ENCODE data around the gene CRIP1. TPM values are rescaled to one million over a fixed set of nuclear protein-coding genes. Genes with fewer than 3 reads are reported as not detected.

The CRIP1 gene
- total and polyA plus RNA-seq, 10 of the 15 experiments (the other 5 are each of a cell fraction or from before 2014, with no cell fraction given), result 66.8 to 259 (median 154) TPM

- TF ChIP-seq CUX1 (IDR thresholded peaks at IDR 0.05; ENCODE audit: insufficient replicate concordance, low read depth, low read length) (no peak), HCFC1 (IDR thresholded peaks at IDR 0.05; ENCODE audit: low read length) (no peak), CHD1 (IDR thresholded peaks at IDR 0.05; ENCODE audit: low read depth, low read length) (no peak), CHD2 (IDR thresholded peaks at IDR 0.05; ENCODE audit: borderline replicate concordance, low read depth, low read length) (no peak)
These were observed 4.1 kb upstream of the CRIP1 start (continued) for GRCh38 chr14:105482486-105483110.

GRCh38 chr14:105483300-105484068 lies 3.2 kb upstream of the CRIP1 start:
- ATAC-seq (no peak), DNase-seq (ENCODE audit: low read depth, low spot score) (no peak), FAIRE-seq (no peak)
- 53% methylated on average over 12 of the region's 18 CpGs for WGBS (ENCODE audit: insufficient coverage, insufficient replicate concordance, low lambda C conversion rate, missing lambda C conversion rate)
- H3K4me3 ChIP-seq, result no peak overlapping the region
- H2AFZ ChIP-seq (ENCODE audit: control insufficient read depth, low read depth, low read length), result no peak overlapping the region
- no peak overlapping the region for H3K27ac ChIP-seq (ENCODE audit: control insufficient read depth, insufficient read depth)
- H3K9me3 ChIP-seq (replicated peaks; ENCODE audit: control insufficient read depth, insufficient read depth, low read length), result no peaks in the 10 kb centered on the region
- peaks cover 3% of the 10 kb centered on the region for H3K79me2 ChIP-seq (ENCODE audit: control insufficient read depth, insufficient read depth, low read length)
- no TSS peak for BruUV-seq (replicated peaks)
- intact Hi-C loops (cut with micrococcal nuclease; ENCODE audit: unreplicated experiment), result loop anchor here (10.0 kb wide), 1 partner anchor 419 kb away; the partner anchor contains the start of gene GPR132
- H3K4me2 ChIP-seq (ENCODE audit: control insufficient read depth, insufficient read depth), result no peak overlapping the region
- H3K4me1 ChIP-seq (ENCODE audit: control insufficient read depth, insufficient read depth, low read length), result peaks cover 32% of the 10 kb centered on the region
- no peaks in the 10 kb centered on the region for H4K20me1 ChIP-seq (ENCODE audit: control insufficient read depth, insufficient read depth)
- H3K36me3 ChIP-seq (ENCODE audit: control insufficient read depth in 2 of 2, insufficient read depth in 2 of 2, low read length in 1 of 2), result no peaks in the 10 kb centered on the region
- no peaks in the 10 kb centered on the region for H3K27me3 ChIP-seq (replicated peaks in 1 of 2; ENCODE audit: control insufficient read depth in 2 of 2, insufficient read depth in 2 of 2, low read length in 1 of 2)
- ChIA-PET POLR2A (no interaction called here), SMC1A (ENCODE audit: uncharacterized antibody, unreplicated experiment) (no interaction called here), CTCF (interaction anchor here (0.6 to 2.9 kb wide), 2 partner anchors 45 to 124 kb away, joined by 3 to 18 read pairs; no protein-coding TSS in a partner anchor), RAD21 (ENCODE audit: unreplicated experiment) (no interaction called here)
- in situ Hi-C loops (cut with MboI), result no loop called here
- H3K9ac ChIP-seq (ENCODE audit: control insufficient read depth, insufficient read depth, low read length), result no peak overlapping the region
- no peak for TF ChIP-seq BACH1 (IDR thresholded peaks at IDR 0.05; ENCODE audit: borderline replicate concordance)
- TF ChIP-seq RELB (IDR thresholded peaks at IDR 0.05; ENCODE audit: low read depth), result no peak
- no peak for TF ChIP-seq NFYB (IDR thresholded peaks at IDR 0.05; ENCODE audit: insufficient read depth, low read depth, low read length)
- no peak for TF ChIP-seq HSF1 (IDR thresholded peaks at IDR 0.05; ENCODE audit: low read depth, low read length)
- no peak for TF ChIP-seq HDAC2 (IDR thresholded peaks at IDR 0.05)
- no peak for TF ChIP-seq HCFC1 (IDR thresholded peaks at IDR 0.05; ENCODE audit: low read length)

Measured in GM12878 (cell line).